ENCODE data around the gene UGT1A8.

UGT1A8 gene

GRCh38 chr2:233803292-233803911 is 186.0 kb downstream of the UGT1A8 start:
- no peak for DNase-seq

GRCh38 chr2:233803994-233804393 is 186.6 kb downstream of the UGT1A8 start:
- no peak for DNase-seq

GRCh38 chr2:233807215-233807865 is 189.9 kb downstream of the UGT1A8 start:
- DNase-seq, result no peak

GRCh38 chr2:233807966-233808935 is 190.8 kb downstream of the UGT1A8 start:
- DNase-seq, result no peak

- DNase-seq, result no peak
Observed at GRCh38 chr2:233810385-233810784, 193.0 kb downstream of the UGT1A8 start.

- DNase-seq, result no peak
Observed at GRCh38 chr2:233811087-233811486, 193.7 kb downstream of the UGT1A8 start.

- DNase-seq, result no peak
Observed at GRCh38 chr2:233811732-233812131, 194.3 kb downstream of the UGT1A8 start.

- DNase-seq, result no peak
Observed at GRCh38 chr2:233813236-233814055, 196.0 kb downstream of the UGT1A8 start.

- no peak for DNase-seq
Observed at GRCh38 chr2:233814056-233814835, 196.8 kb downstream of the UGT1A8 start.

GRCh38 chr2:233815861-233816260 is 198.4 kb downstream of the UGT1A8 start:
- DNase-seq, result no peak

- no peak for DNase-seq
Observed at GRCh38 chr2:233816334-233816733, 198.9 kb downstream of the UGT1A8 start.

- no peak for DNase-seq
Observed at GRCh38 chr2:233816771-233817170, 199.3 kb downstream of the UGT1A8 start.

GRCh38 chr2:233817361-233817911 is 200.0 kb downstream of the UGT1A8 start:
- no peak for DNase-seq

GRCh38 chr2:233817995-233818638 is 200.7 kb downstream of the UGT1A8 start:
- DNase-seq, result no peak

GRCh38 chr2:233818639-233819621 is 201.5 kb downstream of the UGT1A8 start:
- DNase-seq, result no peak

GRCh38 chr2:233819884-233820773 is 202.7 kb downstream of the UGT1A8 start:
- DNase-seq, result no peak

GRCh38 chr2:233820774-233821105 is 203.3 kb downstream of the UGT1A8 start:
- no peak for DNase-seq

- no peak for DNase-seq
Observed at GRCh38 chr2:233821196-233821595, 203.8 kb downstream of the UGT1A8 start.

- DNase-seq, result no peak
Observed at GRCh38 chr2:233821709-233822100, 204.3 kb downstream of the UGT1A8 start.

All from NCI-H510A (cell line).